H1 (cell line): ENCODE results near the gene DCAF7. TPM values are rescaled to one million over a fixed set of nuclear protein-coding genes. Genes with fewer than 3 reads are reported as not detected.

Experiments used
- CREB1 ChIP-seq: IDR thresholded peaks from 2 replicates; pipeline ENCODE4 v1.6.1; 2012; ENCODE audit warnings: inconsistent platforms
- HDAC6 ChIP-seq: IDR thresholded peaks from one replicate; pipeline ENCODE4 v1.7.1; 2012; ENCODE audit warnings: low read depth, mild to moderate bottlenecking, inconsistent platforms, low read length, moderate library complexity
- KDM5A ChIP-seq: fragments of 200-600 bp; IDR thresholded peaks from 2 replicates; pipeline ENCODE4 v1.7.1; 2012; ENCODE audit warnings: mild to moderate bottlenecking, low read length, inconsistent platforms, mixed read lengths
- NRF1 ChIP-seq: IDR thresholded peaks from 2 replicates; pipeline ENCODE4 v1.6.1; 2011; ENCODE audit warnings: mild to moderate bottlenecking, low read depth, low read length, improper control_type of control experiment
- RAD21 ChIP-seq, 2 experiments: IDR thresholded peaks in 1 of 2; conservative IDR thresholded peaks in 1 of 2; 2 replicates each; pipeline ENCODE4 v1.6.1; 2011; ENCODE audit warnings: low read depth in 2 of 2, low read length in 2 of 2, improper control_type of control experiment in 1 of 2, inconsistent platforms in 1 of 2, mild to moderate bottlenecking in 1 of 2, moderate library complexity in 1 of 2
- SIRT6 ChIP-seq: IDR thresholded peaks from one replicate; pipeline ENCODE4 v1.7.1; 2012; ENCODE audit warnings: low read length, inconsistent platforms
- SRF ChIP-seq: IDR thresholded peaks from 2 replicates; pipeline ENCODE4 v1.6.1; 2011; ENCODE audit warnings: mild to moderate bottlenecking, low read depth, low read length, moderate library complexity
- SUZ12 ChIP-seq: fragments of 200-600 bp; sonication (generic); IDR thresholded peaks from 2 replicates; pipeline ENCODE4 v1.6.1; 2012; ENCODE audit warnings: mild to moderate bottlenecking, inconsistent platforms, low read length, moderate library complexity, mixed read lengths
- TAF1 ChIP-seq: IDR thresholded peaks from 2 replicates; pipeline ENCODE4 v1.6.1; 2011; ENCODE audit warnings: mild to moderate bottlenecking, low read depth, low read length
- TCF12 ChIP-seq: IDR thresholded peaks from 2 replicates; pipeline ENCODE4 v1.6.1; 2011; ENCODE audit warnings: low read depth, mild to moderate bottlenecking, low read length
- polyA plus RNA-seq, 7 experiments: library from polyadenylated mRNA; depleted of rRNA in 3 of 7; stranded (reverse) in 5 of 7; unstranded in 2 of 7; fragments of >200 nt in 5 of 7; fragments of 200-250 nt in 2 of 7; gene quantifications; 1 replicate in 5 of 7; 2 replicates in 1 of 7; 4 replicates in 1 of 7; pipeline versions ENCODE4 v1.2.1 to v1.2.3, GENCODE V29; 2011 to 2013; ENCODE audit warnings: missing spikeins in 2 of 7, mixed read lengths in 2 of 7
- total RNA-seq: library from RNA; stranded (reverse); fragmentation: NEBNext Ultra II Directional; extraction: Animal tissue kit (Norgen Biotek cat#: 25700); gene quantifications from 2 replicates; pipeline ENCODE4 v1.2.1, GENCODE V29; 2021
- TF ChIP-seq, protein P1 (sequence below): fragments of 300-600 bp; sonication (generic); IDR thresholded peaks from 2 replicates; pipeline ENCODE4 v1.7.1; 2012; ENCODE audit warnings: low read length, moderate library complexity, mild to moderate bottlenecking, inconsistent platforms; ENCODE audit not compliant: insufficient replicate concordance

Gene DCAF7
- total and polyA plus RNA-seq, 2 of the 8 experiments (the other 6 are each of a cell fraction or from before 2014, with no cell fraction given) = 74.9 to 94.1 TPM

DNA sequence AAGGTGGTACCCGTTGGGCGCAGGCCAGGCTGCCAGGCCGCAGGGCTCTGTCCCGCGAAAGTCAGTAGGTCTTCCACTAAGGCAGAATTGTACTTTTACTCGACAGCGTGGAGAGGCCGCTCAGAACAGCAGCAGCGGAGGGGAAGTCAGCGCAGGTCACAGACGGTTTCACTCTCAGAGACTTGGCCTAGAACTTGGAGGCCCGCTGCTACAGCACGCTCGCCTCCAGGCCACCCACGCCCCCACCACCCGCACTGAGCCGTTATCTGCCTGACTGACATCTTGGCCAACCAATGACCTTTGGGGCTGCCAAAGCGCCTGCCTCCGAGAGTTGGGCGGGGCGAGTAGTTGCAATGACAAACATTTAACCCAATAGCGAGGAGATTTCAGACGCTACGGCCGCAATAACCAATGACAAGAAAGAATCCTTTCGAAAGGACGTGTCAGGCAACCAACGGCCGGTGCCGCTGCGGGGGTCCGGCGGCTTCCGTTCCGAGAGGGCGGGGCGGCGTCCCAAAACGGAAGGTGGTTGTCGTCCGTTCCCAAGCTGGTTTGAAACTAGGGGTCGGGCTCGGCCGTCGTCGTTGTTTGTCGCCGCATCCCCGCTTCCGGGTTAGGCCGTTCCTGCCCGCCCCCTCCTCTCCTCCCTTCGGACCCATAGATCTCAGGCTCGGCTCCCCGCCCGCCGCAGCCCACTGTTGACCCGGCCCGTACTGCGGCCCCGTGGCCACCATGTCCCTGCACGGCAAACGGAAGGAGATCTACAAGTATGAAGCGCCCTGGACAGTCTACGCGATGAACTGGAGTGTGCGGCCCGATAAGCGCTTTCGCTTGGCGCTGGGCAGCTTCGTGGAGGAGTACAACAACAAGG is at the start of gene DCAF7 (continued):
- no peak for TF ChIP-seq HDAC6
- TF ChIP-seq, protein P1, sequence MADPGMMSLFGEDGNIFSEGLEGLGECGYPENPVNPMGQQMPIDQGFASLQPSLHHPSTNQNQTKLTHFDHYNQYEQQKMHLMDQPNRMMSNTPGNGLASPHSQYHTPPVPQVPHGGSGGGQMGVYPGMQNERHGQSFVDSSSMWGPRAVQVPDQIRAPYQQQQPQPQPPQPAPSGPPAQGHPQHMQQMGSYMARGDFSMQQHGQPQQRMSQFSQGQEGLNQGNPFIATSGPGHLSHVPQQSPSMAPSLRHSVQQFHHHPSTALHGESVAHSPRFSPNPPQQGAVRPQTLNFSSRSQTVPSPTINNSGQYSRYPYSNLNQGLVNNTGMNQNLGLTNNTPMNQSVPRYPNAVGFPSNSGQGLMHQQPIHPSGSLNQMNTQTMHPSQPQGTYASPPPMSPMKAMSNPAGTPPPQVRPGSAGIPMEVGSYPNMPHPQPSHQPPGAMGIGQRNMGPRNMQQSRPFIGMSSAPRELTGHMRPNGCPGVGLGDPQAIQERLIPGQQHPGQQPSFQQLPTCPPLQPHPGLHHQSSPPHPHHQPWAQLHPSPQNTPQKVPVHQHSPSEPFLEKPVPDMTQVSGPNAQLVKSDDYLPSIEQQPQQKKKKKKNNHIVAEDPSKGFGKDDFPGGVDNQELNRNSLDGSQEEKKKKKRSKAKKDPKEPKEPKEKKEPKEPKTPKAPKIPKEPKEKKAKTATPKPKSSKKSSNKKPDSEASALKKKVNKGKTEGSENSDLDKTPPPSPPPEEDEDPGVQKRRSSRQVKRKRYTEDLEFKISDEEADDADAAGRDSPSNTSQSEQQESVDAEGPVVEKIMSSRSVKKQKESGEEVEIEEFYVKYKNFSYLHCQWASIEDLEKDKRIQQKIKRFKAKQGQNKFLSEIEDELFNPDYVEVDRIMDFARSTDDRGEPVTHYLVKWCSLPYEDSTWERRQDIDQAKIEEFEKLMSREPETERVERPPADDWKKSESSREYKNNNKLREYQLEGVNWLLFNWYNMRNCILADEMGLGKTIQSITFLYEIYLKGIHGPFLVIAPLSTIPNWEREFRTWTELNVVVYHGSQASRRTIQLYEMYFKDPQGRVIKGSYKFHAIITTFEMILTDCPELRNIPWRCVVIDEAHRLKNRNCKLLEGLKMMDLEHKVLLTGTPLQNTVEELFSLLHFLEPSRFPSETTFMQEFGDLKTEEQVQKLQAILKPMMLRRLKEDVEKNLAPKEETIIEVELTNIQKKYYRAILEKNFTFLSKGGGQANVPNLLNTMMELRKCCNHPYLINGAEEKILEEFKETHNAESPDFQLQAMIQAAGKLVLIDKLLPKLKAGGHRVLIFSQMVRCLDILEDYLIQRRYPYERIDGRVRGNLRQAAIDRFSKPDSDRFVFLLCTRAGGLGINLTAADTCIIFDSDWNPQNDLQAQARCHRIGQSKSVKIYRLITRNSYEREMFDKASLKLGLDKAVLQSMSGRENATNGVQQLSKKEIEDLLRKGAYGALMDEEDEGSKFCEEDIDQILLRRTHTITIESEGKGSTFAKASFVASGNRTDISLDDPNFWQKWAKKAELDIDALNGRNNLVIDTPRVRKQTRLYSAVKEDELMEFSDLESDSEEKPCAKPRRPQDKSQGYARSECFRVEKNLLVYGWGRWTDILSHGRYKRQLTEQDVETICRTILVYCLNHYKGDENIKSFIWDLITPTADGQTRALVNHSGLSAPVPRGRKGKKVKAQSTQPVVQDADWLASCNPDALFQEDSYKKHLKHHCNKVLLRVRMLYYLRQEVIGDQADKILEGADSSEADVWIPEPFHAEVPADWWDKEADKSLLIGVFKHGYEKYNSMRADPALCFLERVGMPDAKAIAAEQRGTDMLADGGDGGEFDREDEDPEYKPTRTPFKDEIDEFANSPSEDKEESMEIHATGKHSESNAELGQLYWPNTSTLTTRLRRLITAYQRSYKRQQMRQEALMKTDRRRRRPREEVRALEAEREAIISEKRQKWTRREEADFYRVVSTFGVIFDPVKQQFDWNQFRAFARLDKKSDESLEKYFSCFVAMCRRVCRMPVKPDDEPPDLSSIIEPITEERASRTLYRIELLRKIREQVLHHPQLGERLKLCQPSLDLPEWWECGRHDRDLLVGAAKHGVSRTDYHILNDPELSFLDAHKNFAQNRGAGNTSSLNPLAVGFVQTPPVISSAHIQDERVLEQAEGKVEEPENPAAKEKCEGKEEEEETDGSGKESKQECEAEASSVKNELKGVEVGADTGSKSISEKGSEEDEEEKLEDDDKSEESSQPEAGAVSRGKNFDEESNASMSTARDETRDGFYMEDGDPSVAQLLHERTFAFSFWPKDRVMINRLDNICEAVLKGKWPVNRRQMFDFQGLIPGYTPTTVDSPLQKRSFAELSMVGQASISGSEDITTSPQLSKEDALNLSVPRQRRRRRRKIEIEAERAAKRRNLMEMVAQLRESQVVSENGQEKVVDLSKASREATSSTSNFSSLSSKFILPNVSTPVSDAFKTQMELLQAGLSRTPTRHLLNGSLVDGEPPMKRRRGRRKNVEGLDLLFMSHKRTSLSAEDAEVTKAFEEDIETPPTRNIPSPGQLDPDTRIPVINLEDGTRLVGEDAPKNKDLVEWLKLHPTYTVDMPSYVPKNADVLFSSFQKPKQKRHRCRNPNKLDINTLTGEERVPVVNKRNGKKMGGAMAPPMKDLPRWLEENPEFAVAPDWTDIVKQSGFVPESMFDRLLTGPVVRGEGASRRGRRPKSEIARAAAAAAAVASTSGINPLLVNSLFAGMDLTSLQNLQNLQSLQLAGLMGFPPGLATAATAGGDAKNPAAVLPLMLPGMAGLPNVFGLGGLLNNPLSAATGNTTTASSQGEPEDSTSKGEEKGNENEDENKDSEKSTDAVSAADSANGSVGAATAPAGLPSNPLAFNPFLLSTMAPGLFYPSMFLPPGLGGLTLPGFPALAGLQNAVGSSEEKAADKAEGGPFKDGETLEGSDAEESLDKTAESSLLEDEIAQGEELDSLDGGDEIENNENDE = no peak
- TF ChIP-seq TAF1 = 0 out of 2 replicates have a peak, but pooled peaks have one; percentile 56
- TF ChIP-seq KDM5A = no peak
- TF ChIP-seq SIRT6 = no peak
- no peak for TF ChIP-seq NRF1
- no peak for TF ChIP-seq SRF
- no peak for TF ChIP-seq SUZ12
- no peak for TF ChIP-seq RAD21 (IDR thresholded peaks at IDR 0.05 in 1 of 2, conservative IDR thresholded peaks at IDR 0.05 in 1 of 2; ENCODE audit: low read depth in 2 of 2, low read length in 2 of 2)
- TF ChIP-seq CREB1 = peak; percentile 74
- no peak for TF ChIP-seq TCF12
